Right hindlimb (tissue), 1 donor: Measurements from ENCODE around the gene ABLIM3.
A peak's percentile ranks its signal among the peaks of the same experiment; 100 is the strongest.

Source experiments
- DNase-seq: peaks from one replicate; pipeline ENCODE4 v3.0.0-alpha.2; 2018

ABLIM3 gene

GRCh38 chr5:149221326-149221725, 80.0 kb downstream of the ABLIM3 start:
- no peak for DNase-seq

- DNase-seq, result no peak
These were observed 80.5 kb downstream of the ABLIM3 start for GRCh38 chr5:149221731-149222342.

GRCh38 chr5:149223081-149223848, 82.0 kb downstream of the ABLIM3 start:
- DNase-seq, result no peak

GRCh38 chr5:149224282-149224681, 83.0 kb downstream of the ABLIM3 start:
- DNase-seq, result no peak

GRCh38 chr5:149227168-149227826, 86.0 kb downstream of the ABLIM3 start:
- no peak for DNase-seq

- peak; percentile 50 for DNase-seq
These were observed 87.5 kb downstream of the ABLIM3 start for GRCh38 chr5:149228618-149229297.

- peak; percentile 54 for DNase-seq
These were observed 88.1 kb downstream of the ABLIM3 start for GRCh38 chr5:149229298-149229937.

- no peak for DNase-seq
These were observed 94.5 kb downstream of the ABLIM3 start for GRCh38 chr5:149235841-149236240.

- no peak for DNase-seq
These were observed 96.4 kb downstream of the ABLIM3 start for GRCh38 chr5:149237662-149238061.

- no peak for DNase-seq
These were observed 97.2 kb downstream of the ABLIM3 start for GRCh38 chr5:149238540-149238939.

- DNase-seq, result no peak
These were observed 98.6 kb downstream of the ABLIM3 start for GRCh38 chr5:149239917-149240316.

GRCh38 chr5:149240354-149240998, 99.2 kb downstream of the ABLIM3 start:
- DNase-seq, result no peak

- no peak for DNase-seq
These were observed 101.0 kb downstream of the ABLIM3 start for GRCh38 chr5:149242339-149242738.

GRCh38 chr5:149246906-149247305, 105.6 kb downstream of the ABLIM3 start:
- DNase-seq, result no peak

- DNase-seq, result no peak
These were observed 106.4 kb downstream of the ABLIM3 start for GRCh38 chr5:149247726-149248125.

- no peak for DNase-seq
These were observed 110.3 kb downstream of the ABLIM3 start for GRCh38 chr5:149251546-149251945.

- peak; percentile 53 for DNase-seq
These were observed 113.2 kb downstream of the ABLIM3 start for GRCh38 chr5:149254506-149254905.

- no peak for DNase-seq
These were observed 115.2 kb downstream of the ABLIM3 start for GRCh38 chr5:149256451-149256850.

GRCh38 chr5:149257131-149257530, 115.8 kb downstream of the ABLIM3 start:
- DNase-seq, result no peak

- no peak for DNase-seq
These were observed 116.8 kb downstream of the ABLIM3 start for GRCh38 chr5:149257889-149258705.

- no peak for DNase-seq
These were observed 119.5 kb downstream of the ABLIM3 start for GRCh38 chr5:149260761-149261160.
